HCT116 (cell line): ENCODE results near the gene PCDHA9. TPM values are rescaled to one million over a fixed set of nuclear protein-coding genes. Genes with fewer than 3 reads are reported as not detected.

ENCODE experiments used
- ATAC-seq: fragments of 200-7000 bp; cut with Tn5 transposase; 2 replicates; pipeline ENCODE4 v1.9.1; 2020; ENCODE audit warnings: mild to moderate bottlenecking, moderate library complexity
- BruUV-seq: library from RNA; stranded (reverse); fragments of 400-500 nt; replicated peaks from 2 replicates; lab custom pipeline; 2021; lab: Mats Ljungman, UMichigan
- CTCF ChIA-PET: fragments of 300-600 bp; sonication (Branson Sonifier 250); formaldehyde crosslinking; loops from one replicate; lab custom pipeline; 2021; ENCODE audit warnings: antibody characterized with exemption; lab: Charles Lee
- POLR2A ChIA-PET: fragments of 300-600, 350-600 bp; sonication (Branson Sonifier 250); formaldehyde crosslinking; loops from one replicate; lab custom pipeline; 2021; ENCODE audit warnings: antibody characterized with exemption; lab: Charles Lee
- RAD21 ChIA-PET, 2 experiments: fragments of 300-600 bp; sonication (Branson Sonifier 250); formaldehyde crosslinking; loops; one replicate each; lab custom pipeline; 2023; ENCODE audit warnings: low total read pairs in 2 of 2; ENCODE audit not compliant: uncharacterized antibody in 2 of 2, unreplicated experiment in 2 of 2, low non-redundant PET in 1 of 2; lab: Charles Lee
- DNase-seq: peaks from one replicate; pipeline ENCODE4 v3.0.0-alpha.2; 2010; ENCODE audit warnings: low read depth, low spot score
- H2AFZ ChIP-seq: fragments of 200-600 bp; shearing (Covaris generic), sonication (generic); 2 replicates; pipeline ENCODE4 v1.6.1; 2017; ENCODE audit warnings: low read depth, mixed run types, mixed read lengths, antibody characterized with exemption, low read length; ENCODE audit not compliant: poor library complexity, severe bottlenecking
- H3K27ac ChIP-seq: 2 replicates; pipeline ENCODE4 v1.5.1; 2012; ENCODE audit warnings: low read depth, low read length
- H3K27me3 ChIP-seq: fragments of 200-600 bp; sonication (generic); 2 replicates; pipeline ENCODE4 v1.6.1; 2016; ENCODE audit warnings: mixed run types, low read length, mixed read lengths; ENCODE audit not compliant: insufficient read depth
- H3K36me3 ChIP-seq, 2 experiments: fragments of 200-500 bp in 1 of 2; fragments of 200-600 bp in 1 of 2; sonication (Bioruptor generic) in 1 of 2; sonication (generic) in 1 of 2; 2 replicates each; pipeline versions ENCODE4 v1.5.1 to v1.6.1; 2014 to 2016; ENCODE audit warnings: low read length in 2 of 2, inconsistent platforms in 1 of 2, mixed read lengths in 1 of 2, mixed run types in 1 of 2; ENCODE audit not compliant: insufficient read depth in 2 of 2, control insufficient read depth in 1 of 2
- H3K4me1 ChIP-seq, 2 experiments: fragments of 200-600 bp in 1 of 2; sonication (generic) in 1 of 2; 2 replicates each; pipeline versions ENCODE4 v1.5.1 to v1.6.1; 2012 to 2017; ENCODE audit warnings: low read length in 2 of 2, inconsistent platforms in 1 of 2, mild to moderate bottlenecking in 1 of 2, mixed read lengths in 1 of 2, mixed run types in 1 of 2, moderate library complexity in 1 of 2; ENCODE audit not compliant: insufficient read depth in 2 of 2, control insufficient read depth in 1 of 2
- H3K4me2 ChIP-seq: fragments of 200-600 bp; sonication (generic); 2 replicates; pipeline ENCODE4 v1.6.1; 2017; ENCODE audit warnings: mixed run types, low read length, mixed read lengths
- H3K4me3 ChIP-seq, 2 experiments: fragments of 200-600 bp in 1 of 2; sonication (generic) in 1 of 2; replicated peaks in 1 of 2; 2 replicates each; pipeline ENCODE4 v1.5.1; 2011 to 2016; ENCODE audit warnings: low read length in 2 of 2, control low read depth in 1 of 2, low read depth in 1 of 2, mild to moderate bottlenecking in 1 of 2, mixed read lengths in 1 of 2, mixed run types in 1 of 2
- H3K79me2 ChIP-seq: fragments of 200-600 bp; sonication (generic); 2 replicates; pipeline ENCODE4 v1.6.1; 2017; ENCODE audit warnings: mild to moderate bottlenecking, mixed run types, low read length, moderate library complexity, mixed read lengths; ENCODE audit not compliant: insufficient read depth
- H3K9ac ChIP-seq: fragments of 200-600 bp; sonication (generic); 2 replicates; pipeline ENCODE4 v1.6.1; 2016; ENCODE audit warnings: low read length, mixed read lengths
- H3K9me2 ChIP-seq: fragments of 200-600 bp; sonication (generic), shearing (Covaris generic); 2 replicates; pipeline ENCODE4 v1.6.1; 2017; ENCODE audit warnings: mixed run types, mild to moderate bottlenecking, moderate library complexity; ENCODE audit not compliant: insufficient read depth
- H3K9me3 ChIP-seq, 2 experiments: fragments of 200-500 bp in 1 of 2; fragments of 200-600 bp in 1 of 2; sonication (Bioruptor generic) in 1 of 2; sonication (generic) in 1 of 2; 2 replicates each; pipeline ENCODE4 v1.6.1; 2014 to 2017; ENCODE audit warnings: low read length in 2 of 2, mixed read lengths in 2 of 2, inconsistent platforms in 1 of 2, low read depth in 1 of 2, mild to moderate bottlenecking in 1 of 2, mixed run types in 1 of 2, moderate library complexity in 1 of 2; ENCODE audit not compliant: control insufficient read depth in 1 of 2, insufficient read depth in 1 of 2
- H4K20me1 ChIP-seq: fragments of 200-600 bp; sonication (generic), shearing (Covaris generic); 2 replicates; pipeline ENCODE4 v1.6.1; 2017; ENCODE audit warnings: mixed run types, mild to moderate bottlenecking, moderate library complexity; ENCODE audit not compliant: insufficient read depth
- CBX3 ChIP-seq: IDR thresholded peaks from 2 replicates; pipeline ENCODE4 v1.6.1; 2012; ENCODE audit warnings: low read depth
- EGR1 ChIP-seq: IDR thresholded peaks from 2 replicates; pipeline ENCODE4 v1.6.1; 2012; ENCODE audit warnings: low read depth
- EZH2phosphoT487 ChIP-seq: fragments of 200-600 bp; IDR thresholded peaks from 2 replicates; pipeline ENCODE4 v1.6.1; 2018; ENCODE audit warnings: antibody characterized with exemption, borderline replicate concordance
- MAX ChIP-seq: IDR thresholded peaks from 2 replicates; pipeline ENCODE4 v1.6.1; 2012
- POLR2A ChIP-seq: IDR thresholded peaks from 2 replicates; pipeline ENCODE4 v1.7.0; 2011; ENCODE audit warnings: borderline replicate concordance; ENCODE audit not compliant: insufficient read depth, insufficient read length; ENCODE audit errors: extremely low read depth
- YY1 ChIP-seq: IDR thresholded peaks from 2 replicates; pipeline ENCODE4 v1.6.1; 2011; ENCODE audit warnings: low read length, low read depth, moderate library complexity, mild to moderate bottlenecking; ENCODE audit not compliant: insufficient replicate concordance; ENCODE audit errors: extremely low read depth
- ZNF274 ChIP-seq: fragments of 200-500 bp; sonication (Bioruptor generic); IDR thresholded peaks from 2 replicates; pipeline ENCODE4 v1.6.1; 2014; ENCODE audit warnings: mild to moderate bottlenecking, low read depth, low read length, inconsistent platforms
- intact Hi-C: fragments of 100-400 bp; cut with micrococcal nuclease; formaldehyde crosslinking; loops from 2 replicates; pipeline ENCODE4 v1.10.0; 2022
- total RNA-seq: library from RNA; stranded (reverse); gene quantifications from one replicate; pipeline ENCODE4 v1.2.1, GENCODE V29; 2021; ENCODE audit not compliant: unreplicated experiment
- TF ChIP-seq, protein P1 (sequence below): IDR thresholded peaks from 2 replicates; pipeline ENCODE4 v1.6.1; 2012; ENCODE audit warnings: low read depth
- TF ChIP-seq, protein P2 (sequence below): IDR thresholded peaks from 2 replicates; pipeline ENCODE4 v1.6.1; 2012

PCDHA9 gene
- total RNA-seq, 1 experiment from 2014 or later: not detected

GRCh38 chr5:140857177-140857986 is 9.2 kb downstream of the PCDHA9 start:
- Histone ChIP-seq H3K4me2 (no peak overlapping the region), H3K9me2 (no peaks in the 10 kb centered on the region), H3K9ac (no peak overlapping the region), H3K27ac (no peak overlapping the region), H3K27me3 (no peaks in the 10 kb centered on the region), H2AFZ (no peak overlapping the region), H3K36me3 (no peaks in the 10 kb centered on the region), H4K20me1 (no peaks in the 10 kb centered on the region), H3K4me1 (no peaks in the 10 kb centered on the region), H3K79me2 (no peaks in the 10 kb centered on the region), H3K4me3 (no peak overlapping the region), H3K9me3 (no peaks in the 10 kb centered on the region; a peak in 1 of 4 replicates)
- no peak for ATAC-seq
- POLR2A ChIA-PET: no interaction called here
- no peak for DNase-seq
- TF ChIP-seq, protein P1, sequence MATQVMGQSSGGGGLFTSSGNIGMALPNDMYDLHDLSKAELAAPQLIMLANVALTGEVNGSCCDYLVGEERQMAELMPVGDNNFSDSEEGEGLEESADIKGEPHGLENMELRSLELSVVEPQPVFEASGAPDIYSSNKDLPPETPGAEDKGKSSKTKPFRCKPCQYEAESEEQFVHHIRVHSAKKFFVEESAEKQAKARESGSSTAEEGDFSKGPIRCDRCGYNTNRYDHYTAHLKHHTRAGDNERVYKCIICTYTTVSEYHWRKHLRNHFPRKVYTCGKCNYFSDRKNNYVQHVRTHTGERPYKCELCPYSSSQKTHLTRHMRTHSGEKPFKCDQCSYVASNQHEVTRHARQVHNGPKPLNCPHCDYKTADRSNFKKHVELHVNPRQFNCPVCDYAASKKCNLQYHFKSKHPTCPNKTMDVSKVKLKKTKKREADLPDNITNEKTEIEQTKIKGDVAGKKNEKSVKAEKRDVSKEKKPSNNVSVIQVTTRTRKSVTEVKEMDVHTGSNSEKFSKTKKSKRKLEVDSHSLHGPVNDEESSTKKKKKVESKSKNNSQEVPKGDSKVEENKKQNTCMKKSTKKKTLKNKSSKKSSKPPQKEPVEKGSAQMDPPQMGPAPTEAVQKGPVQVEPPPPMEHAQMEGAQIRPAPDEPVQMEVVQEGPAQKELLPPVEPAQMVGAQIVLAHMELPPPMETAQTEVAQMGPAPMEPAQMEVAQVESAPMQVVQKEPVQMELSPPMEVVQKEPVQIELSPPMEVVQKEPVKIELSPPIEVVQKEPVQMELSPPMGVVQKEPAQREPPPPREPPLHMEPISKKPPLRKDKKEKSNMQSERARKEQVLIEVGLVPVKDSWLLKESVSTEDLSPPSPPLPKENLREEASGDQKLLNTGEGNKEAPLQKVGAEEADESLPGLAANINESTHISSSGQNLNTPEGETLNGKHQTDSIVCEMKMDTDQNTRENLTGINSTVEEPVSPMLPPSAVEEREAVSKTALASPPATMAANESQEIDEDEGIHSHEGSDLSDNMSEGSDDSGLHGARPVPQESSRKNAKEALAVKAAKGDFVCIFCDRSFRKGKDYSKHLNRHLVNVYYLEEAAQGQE: no peak
- TF ChIP-seq CBX3: no peak
- no peak for TF ChIP-seq YY1
- no peak for TF ChIP-seq EGR1
- CTCF ChIA-PET: no interaction called here
- RAD21 ChIA-PET: no interaction called here
- no TSS peak for BruUV-seq
- intact Hi-C loops: loop anchor here (10.0 kb wide), 1 partner anchor 707 kb away; no protein-coding TSS in a partner anchor

DNA sequence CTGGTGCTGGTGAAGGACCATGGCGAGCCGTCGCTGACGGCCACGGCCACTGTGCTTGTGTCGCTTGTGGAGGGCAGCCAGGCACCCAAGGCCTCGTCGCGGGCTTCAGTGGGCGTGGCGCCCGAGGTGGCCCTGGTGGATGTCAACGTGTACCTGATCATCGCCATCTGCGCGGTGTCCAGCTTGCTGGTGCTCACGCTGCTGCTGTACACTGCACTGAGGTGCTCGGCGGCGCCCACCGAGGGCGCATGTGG is 9.7 kb downstream of the PCDHA9 start:
- Histone ChIP-seq H3K4me3 (no peak overlapping the region), H3K27ac (no peak overlapping the region), H3K9me2 (no peaks in the 10 kb centered on the region), H2AFZ (no peak overlapping the region), H3K4me2 (no peak overlapping the region), H3K36me3 (no peaks in the 10 kb centered on the region), H4K20me1 (no peaks in the 10 kb centered on the region), H3K27me3 (no peaks in the 10 kb centered on the region), H3K4me1 (no peaks in the 10 kb centered on the region), H3K9ac (no peak overlapping the region), H3K9me3 (no peaks in the 10 kb centered on the region; a peak in 1 of 4 replicates), H3K79me2 (no peaks in the 10 kb centered on the region)
- no TSS peak for BruUV-seq
- ChIA-PET CTCF (no interaction called here), RAD21 (no interaction called here), POLR2A (no interaction called here)
- DNase-seq (no peak), ATAC-seq (no peak)
- TF ChIP-seq CBX3 (no peak), ZNF274 (no peak), EZH2phosphoT487 (no peak), POLR2A (no peak), MAX (no peak), YY1 (no peak), EGR1 (no peak)
- TF ChIP-seq, protein P2, sequence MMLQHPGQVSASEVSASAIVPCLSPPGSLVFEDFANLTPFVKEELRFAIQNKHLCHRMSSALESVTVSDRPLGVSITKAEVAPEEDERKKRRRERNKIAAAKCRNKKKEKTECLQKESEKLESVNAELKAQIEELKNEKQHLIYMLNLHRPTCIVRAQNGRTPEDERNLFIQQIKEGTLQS: no peak
- intact Hi-C loops: loop anchor here (10.0 kb wide), 1 partner anchor 707 kb away; no protein-coding TSS in a partner anchor
